ENCODE measurements around the gene LRFN2. TPM values are rescaled to one million over a fixed set of nuclear protein-coding genes. Genes with fewer than 3 reads are reported as not detected.

Gene LRFN2
- total and polyA plus RNA-seq, 11 donors: not detected

GRCh38 chr6:40484066-40484465, 103.1 kb downstream of the LRFN2 start:
- Histone ChIP-seq H3K9me3 (no peaks in the 10 kb centered on the region), H3K4me1 (no peaks in the 10 kb centered on the region), H3K36me3 (no peaks in the 10 kb centered on the region), H3K27me3 (peaks cover 0 to 31% (median 4%) of the 10 kb centered on the region in 9 donors), H3K4me3 (no peak overlapping the region), H3K27ac (no peak overlapping the region)
- ATAC-seq (no peak), DNase-seq (no peak)
- WGBS, 4 donors: 77 to 90% (median 84%) methylated on average over 7 of the region's 7 CpGs
- TF ChIP-seq CTCF (IDR thresholded peaks at IDR 0.05): no peak
- TF ChIP-seq POLR2A (IDR thresholded peaks at IDR 0.05): no peak
- intact Hi-C loops (cut with DNase I): no loop called here

- ATAC-seq (peak in 1 of 4 donors; percentile 15), DNase-seq (no peak)
- Histone ChIP-seq H3K36me3 (no peaks in the 10 kb centered on the region), H3K27me3 (peaks cover 0 to 34% (median 4%) of the 10 kb centered on the region in 9 donors), H3K4me3 (no peak overlapping the region), H3K4me1 (peaks cover 0 to 3% (median 0%) of the 10 kb centered on the region in 12 donors), H3K27ac (no peak overlapping the region), H3K9me3 (no peaks in the 10 kb centered on the region)
- 47 to 56% (median 51%) methylated on average over 6 to 7 of the region's 7 CpGs for WGBS, 4 donors
- intact Hi-C loops (cut with DNase I): no loop called here
- TF ChIP-seq CTCF (IDR thresholded peaks at IDR 0.05) (no peak), POLR2A (IDR thresholded peaks at IDR 0.05) (no peak)
These were observed 104.6 kb downstream of the LRFN2 start for GRCh38 chr6:40482532-40482931.

GRCh38 chr6:40480678-40481077, 106.5 kb downstream of the LRFN2 start:
- Histone ChIP-seq H3K36me3 (no peaks in the 10 kb centered on the region), H3K27me3 (peaks cover 0 to 39% (median 5%) of the 10 kb centered on the region in 9 donors), H3K9me3 (no peaks in the 10 kb centered on the region), H3K4me3 (no peak overlapping the region), H3K27ac (no peak overlapping the region), H3K4me1 (peaks cover 0 to 6% (median 0%) of the 10 kb centered on the region in 12 donors)
- DNase-seq (no peak), ATAC-seq (no peak)
- intact Hi-C loops (cut with DNase I): no loop called here
- 95 to 100% (median 96%) methylated on average over 2 of the region's 2 CpGs for WGBS, 4 donors
- TF ChIP-seq CTCF (IDR thresholded peaks at IDR 0.05) (no peak), POLR2A (IDR thresholded peaks at IDR 0.05) (no peak)

GRCh38 chr6:40479706-40480105, 107.5 kb downstream of the LRFN2 start:
- Histone ChIP-seq H3K36me3 (no peaks in the 10 kb centered on the region), H3K4me3 (no peak overlapping the region), H3K27ac (no peak overlapping the region), H3K27me3 (peaks cover 0 to 38% (median 5%) of the 10 kb centered on the region in 9 donors), H3K9me3 (no peaks in the 10 kb centered on the region), H3K4me1 (peaks cover 0 to 6% (median 0%) of the 10 kb centered on the region in 12 donors)
- no peak for DNase-seq
- ATAC-seq: no peak
- intact Hi-C loops (cut with DNase I): no loop called here
- TF ChIP-seq POLR2A (IDR thresholded peaks at IDR 0.05) (no peak), CTCF (IDR thresholded peaks at IDR 0.05) (no peak)
- 64 to 70% (median 67%) methylated on average over 7 of the region's 7 CpGs for WGBS, 4 donors
